ENCODE results near the gene AQP5.

DNA sequence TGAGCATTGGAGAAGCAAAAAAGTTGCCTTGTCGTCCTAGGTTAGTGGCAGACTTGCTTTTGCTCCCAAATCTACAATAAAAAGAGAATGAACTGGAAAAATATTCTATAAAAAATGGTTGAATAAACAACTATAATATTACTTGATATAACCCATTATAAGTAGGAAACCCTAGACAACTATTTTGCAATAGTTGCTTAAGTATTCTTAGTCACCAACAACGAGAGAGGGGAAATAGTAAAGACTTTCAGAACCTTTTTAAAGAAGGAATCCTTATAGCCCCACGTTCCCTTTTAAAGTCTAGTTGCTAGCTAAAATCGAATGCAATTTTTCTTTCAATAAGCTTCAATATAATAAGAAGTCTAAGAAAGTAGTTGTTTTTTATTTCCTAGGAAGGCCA lies 28.6 kb downstream of the AQP5 start:
- no peak for TF ChIP-seq POLR2A (IDR thresholded peaks at IDR 0.05; ENCODE audit: extremely low read depth, insufficient read length)
- TF ChIP-seq, protein P1, sequence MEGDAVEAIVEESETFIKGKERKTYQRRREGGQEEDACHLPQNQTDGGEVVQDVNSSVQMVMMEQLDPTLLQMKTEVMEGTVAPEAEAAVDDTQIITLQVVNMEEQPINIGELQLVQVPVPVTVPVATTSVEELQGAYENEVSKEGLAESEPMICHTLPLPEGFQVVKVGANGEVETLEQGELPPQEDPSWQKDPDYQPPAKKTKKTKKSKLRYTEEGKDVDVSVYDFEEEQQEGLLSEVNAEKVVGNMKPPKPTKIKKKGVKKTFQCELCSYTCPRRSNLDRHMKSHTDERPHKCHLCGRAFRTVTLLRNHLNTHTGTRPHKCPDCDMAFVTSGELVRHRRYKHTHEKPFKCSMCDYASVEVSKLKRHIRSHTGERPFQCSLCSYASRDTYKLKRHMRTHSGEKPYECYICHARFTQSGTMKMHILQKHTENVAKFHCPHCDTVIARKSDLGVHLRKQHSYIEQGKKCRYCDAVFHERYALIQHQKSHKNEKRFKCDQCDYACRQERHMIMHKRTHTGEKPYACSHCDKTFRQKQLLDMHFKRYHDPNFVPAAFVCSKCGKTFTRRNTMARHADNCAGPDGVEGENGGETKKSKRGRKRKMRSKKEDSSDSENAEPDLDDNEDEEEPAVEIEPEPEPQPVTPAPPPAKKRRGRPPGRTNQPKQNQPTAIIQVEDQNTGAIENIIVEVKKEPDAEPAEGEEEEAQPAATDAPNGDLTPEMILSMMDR (IDR thresholded peaks at IDR 0.05; ENCODE audit: low read depth, low read length) = no peak
- TF ChIP-seq, protein P2, sequence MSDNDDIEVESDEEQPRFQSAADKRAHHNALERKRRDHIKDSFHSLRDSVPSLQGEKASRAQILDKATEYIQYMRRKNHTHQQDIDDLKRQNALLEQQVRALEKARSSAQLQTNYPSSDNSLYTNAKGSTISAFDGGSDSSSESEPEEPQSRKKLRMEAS (IDR thresholded peaks at IDR 0.05; ENCODE audit: low read depth, low read length) = no peak
